HG02610 (cell line): ENCODE measurements around the gene PORCN.
"Not testable (repeated sequence)": the region's sequence is repeated elsewhere in the genome, so short reads cannot be mapped to it uniquely, and the experiment has no call there.

Experiments
- ATAC-seq: cut with Tn5 transposase; IDR thresholded peaks from one replicate; pipeline ENCODE4 v1.9.1; 2021; ENCODE audit warnings: mild to moderate bottlenecking, moderate library complexity; ENCODE audit not compliant: unreplicated experiment

The PORCN gene

DNA sequence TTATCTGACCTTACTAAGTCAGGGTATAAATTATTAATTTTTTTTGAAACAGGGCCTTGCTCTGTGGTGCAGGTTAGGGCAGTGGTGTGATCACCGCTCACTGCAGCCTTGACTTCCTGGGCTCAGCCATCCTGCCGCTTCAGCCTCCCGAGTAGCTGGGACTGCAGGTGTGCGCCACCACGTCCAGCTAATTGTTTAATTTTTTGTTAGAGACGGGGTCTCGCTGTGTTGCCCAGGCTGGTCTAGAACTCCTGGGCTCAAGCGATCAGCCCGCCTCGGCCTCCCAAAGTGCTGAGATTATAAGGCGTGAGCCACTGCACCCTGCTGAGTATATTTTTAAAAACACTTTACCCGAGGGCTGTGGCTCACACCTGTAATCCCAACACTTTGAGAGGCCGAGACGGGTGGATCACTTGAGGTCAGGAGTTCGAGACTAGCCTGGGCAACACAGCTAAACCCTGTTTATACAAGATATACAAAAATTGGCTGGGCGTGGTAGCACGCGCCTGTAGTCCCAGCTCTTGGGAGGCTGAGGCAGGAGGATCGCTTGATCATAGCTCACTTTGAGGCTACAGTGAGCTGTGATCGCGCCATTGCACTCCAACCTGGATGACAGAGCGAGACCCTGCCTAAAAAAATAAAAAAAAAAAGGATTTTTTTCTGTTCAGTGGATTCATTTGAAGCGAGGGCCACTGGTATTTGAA lies 30.0 kb downstream of the PORCN start:
- ATAC-seq, result no peak

DNA sequence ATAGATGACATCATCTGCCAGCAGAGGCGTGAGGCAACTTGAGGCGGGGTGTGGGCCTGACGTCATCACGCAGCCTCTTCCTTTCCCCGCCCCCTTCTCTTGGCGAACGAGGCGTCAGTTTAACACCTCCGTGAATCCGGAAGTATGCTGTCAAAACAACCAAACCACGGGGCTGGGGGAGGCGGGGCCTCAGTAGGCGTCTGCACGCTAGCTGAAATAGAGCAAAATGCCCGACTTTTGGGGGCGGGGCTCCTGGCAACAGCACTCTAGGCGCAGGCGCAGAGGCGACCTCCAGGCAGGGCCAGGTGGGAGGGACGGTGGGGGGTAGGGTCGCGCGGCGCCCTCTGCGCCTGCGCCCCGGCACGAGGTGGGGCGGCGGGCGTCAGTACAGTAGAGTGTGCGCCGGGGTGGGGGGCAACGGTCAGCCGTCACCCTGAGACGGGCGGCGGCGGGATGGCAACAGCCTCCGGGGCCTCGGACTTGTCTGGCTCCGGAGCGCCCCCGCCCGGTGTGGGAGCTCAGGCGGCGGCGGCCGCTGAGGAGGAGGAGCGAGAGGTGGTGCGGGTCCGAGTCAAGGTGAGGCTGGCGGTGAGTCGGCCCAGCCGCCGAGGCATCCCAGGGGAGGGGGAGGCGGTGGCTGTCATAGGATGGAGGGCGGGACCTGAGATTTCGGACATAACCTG lies 30.7 kb downstream of the PORCN start, which contains the start of gene TBC1D25:
TBC1D25 (plus strand) TSS at position 370 of the 683 bp plus-strand sequence; CDS start at position 454, 84 bp downstream.
- ATAC-seq, result peak; percentile 78

DNA sequence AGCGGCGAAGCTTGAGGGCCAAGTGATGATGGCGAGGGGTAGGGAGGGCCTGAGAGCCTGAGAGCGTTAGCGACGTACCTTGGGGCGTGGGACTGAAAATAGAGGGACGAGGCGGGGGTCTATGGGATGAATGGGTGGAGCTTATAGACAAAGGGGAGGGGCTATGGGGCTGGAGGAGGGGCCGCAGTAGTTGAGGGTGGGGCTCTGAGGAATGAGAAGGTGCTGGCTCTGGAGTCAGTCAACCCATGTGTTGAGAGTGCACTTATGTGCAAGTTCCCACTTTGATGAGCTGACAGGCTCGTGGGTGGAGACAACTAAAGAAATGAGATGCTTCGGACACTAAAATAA lies 31.2 kb downstream of the PORCN start:
- ATAC-seq, result peak; percentile 41

DNA sequence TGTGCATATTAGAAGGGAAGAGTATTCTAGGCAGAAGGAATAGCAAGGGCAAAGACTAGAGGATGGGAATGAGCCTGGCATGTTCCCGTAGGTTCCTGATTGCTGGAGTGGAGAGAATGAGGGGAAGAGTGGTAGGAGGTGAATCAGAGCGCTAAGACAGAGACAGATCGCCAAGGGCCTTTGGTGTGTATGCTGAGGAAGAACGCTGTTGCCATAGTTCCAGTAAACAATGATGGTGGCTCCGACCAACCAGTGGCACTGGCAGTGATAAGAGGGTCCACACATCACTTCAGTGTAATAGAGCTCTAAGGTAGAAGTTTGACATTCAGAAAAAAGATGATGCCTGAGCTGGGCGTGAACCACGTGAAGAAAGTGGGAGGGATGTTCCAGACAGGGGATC lies 31.7 kb downstream of the PORCN start:
- ATAC-seq, result no peak

DNA sequence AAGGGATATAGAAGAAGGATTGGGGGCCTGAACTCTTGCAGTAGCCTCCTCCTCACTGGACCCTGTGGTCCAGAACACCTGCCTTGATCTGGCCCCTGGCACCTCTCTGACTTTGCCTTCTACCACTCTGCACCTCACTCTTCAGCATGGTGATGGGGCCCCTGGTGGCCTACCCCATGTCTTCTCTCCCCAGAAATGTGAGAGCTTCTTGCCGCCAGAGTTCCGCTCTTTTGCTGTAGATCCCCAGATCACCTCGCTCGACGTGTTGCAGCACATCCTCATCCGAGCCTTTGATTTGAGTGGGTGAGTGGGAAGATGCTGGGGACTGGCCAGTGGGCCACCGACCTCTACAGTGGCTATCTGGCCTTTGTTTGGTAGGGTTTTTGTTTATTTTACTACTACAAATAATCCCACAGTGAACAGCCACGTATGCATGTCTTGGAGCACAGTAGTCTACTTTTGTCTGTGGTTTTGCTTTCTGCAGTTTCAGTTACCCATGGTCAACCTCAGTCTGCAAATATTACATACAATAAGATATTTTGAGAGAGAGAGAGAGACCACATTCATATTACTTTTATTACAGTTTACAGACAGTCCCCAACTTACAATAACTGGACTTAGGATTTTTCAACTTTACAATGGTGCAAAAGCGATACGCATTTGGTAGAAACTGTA lies 32.5 kb downstream of the PORCN start:
- ATAC-seq, result no peak

DNA sequence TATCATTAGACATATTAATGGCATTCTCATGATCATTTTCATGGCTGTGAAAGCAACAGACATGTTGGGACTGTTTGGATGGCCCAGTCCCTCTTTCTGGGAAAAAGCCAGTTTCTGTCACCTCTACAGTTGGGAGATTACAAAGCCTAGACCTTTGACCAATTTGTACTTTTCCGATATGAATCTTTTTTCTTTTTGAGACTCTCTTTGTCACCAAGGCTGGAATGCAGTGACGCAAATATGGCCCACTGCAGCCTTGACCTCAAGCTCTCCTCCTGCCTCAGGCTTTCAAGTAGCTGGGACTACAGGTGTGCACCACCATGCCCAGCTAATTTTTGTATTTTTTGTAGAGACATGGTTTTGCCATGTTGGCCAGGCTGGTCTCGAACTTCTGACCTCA lies 40.1 kb downstream of the PORCN start:
- ATAC-seq, result no peak

DNA sequence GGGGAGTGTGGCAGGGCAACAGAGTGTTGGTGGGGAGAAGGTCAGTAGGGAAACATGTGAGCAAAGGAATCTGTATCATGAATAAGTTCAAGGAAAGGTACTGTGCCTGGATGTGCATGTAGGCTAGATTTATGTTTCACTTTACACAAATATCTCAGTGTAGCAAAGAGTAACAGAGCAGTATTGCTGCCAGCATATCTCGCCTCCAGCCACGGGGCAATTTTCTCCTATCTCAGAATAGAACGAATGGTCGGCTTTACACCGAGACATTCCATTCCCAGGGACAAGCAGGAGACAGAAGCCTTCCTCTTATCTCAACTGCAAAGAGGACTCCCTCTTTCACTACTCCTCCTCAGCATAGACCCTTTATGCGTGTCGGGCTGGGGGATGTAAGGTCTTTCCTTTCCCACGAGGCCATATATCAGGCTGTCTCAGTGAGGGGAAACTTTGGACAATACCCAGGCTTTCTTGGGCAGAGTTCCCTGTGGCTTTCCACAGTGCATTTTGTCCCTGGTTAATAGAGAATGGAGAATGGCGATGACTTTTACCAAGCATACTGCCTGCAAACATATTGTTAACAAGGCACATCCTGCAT lies 47.0 kb downstream of the PORCN start:
- not testable (repeated sequence) for ATAC-seq

DNA sequence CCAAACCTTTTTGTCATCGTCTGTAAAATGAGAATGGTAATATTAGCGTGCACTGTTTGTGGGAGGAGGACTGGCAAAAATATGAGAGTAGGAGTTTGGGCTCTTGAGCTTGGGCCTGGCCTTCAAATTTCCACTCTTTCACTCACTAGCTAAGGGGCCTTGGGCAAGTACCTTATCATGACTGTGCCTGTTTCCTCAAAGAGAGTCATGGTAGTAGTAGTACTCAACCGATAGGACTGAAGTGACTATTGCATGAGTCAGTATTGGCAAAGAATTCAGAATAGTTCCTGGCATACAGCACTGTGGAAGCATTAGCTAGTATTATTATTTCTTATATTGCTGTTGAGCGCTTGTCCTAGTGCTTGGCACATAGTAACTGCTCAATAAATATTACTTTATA lies 49.5 kb downstream of the PORCN start:
- ATAC-seq, result no peak

DNA sequence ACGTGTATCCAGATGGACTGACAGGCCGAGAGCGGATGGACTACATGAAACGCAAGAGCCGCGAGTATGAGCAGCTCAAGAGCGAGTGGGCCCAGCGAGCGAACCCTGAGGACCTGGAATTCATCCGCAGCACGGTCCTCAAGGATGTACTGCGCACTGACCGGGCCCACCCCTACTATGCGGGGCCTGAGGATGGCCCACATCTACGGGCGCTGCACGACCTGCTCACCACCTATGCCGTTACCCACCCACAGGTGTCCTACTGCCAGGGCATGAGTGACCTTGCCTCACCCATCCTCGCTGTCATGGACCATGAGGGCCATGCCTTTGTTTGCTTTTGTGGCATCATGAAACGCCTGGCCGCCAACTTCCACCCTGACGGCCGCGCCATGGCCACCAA lies 50.8 kb downstream of the PORCN start:
- no peak for ATAC-seq

DNA sequence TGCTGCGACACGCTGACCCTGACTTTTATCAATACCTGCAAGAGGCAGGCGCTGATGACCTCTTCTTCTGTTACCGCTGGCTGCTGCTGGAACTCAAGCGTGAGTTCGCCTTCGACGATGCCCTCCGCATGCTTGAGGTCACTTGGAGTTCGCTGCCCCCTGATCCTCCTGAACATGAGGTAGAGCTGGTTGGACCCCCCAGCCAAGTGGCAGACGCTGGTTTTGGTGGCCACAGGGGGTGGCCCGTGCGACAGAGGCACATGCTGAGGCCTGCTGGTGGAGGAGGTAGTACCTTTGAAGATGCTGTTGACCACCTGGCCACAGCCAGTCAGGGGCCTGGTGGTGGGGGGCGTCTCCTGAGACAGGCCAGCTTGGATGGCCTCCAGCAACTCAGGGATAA lies 51.3 kb downstream of the PORCN start:
- ATAC-seq, result no peak

DNA sequence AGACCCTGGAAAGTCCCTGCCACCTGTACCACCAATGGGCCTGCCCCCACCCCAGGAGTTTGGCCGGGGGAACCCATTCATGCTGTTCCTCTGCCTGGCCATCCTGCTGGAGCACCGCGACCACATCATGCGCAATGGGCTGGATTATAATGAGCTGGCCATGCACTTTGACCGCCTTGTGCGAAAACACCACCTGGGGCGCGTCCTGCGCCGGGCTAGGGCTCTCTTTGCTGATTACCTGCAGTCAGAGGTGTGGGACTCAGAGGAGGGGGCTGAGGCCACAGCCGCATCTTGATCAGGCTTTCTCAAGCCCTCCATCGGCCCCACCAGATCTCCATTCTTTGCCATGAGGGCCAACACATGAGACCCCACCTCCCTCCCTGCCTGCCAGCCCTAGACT lies 51.9 kb downstream of the PORCN start:
- no peak for ATAC-seq

DNA sequence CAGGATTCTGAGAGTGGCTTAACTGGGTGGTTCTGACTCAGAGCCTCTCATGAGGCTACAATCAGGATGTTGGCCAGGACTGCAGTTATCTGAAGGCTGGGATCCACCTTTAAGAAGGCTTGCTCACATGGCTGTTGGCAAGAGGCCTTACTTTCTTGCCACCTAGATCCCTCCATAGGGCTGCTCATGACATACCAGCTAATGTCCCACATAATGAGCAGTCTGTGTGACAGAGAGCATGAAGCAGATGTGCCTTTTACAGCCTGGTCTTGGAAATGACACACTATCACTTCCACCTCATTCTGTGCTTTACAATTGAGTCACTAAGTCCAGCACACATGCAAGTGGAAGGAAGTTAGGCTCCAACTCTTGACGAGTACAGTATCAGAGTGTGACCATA lies 61.2 kb downstream of the PORCN start:
- ATAC-seq, result peak; percentile 73
